OCI-LY7 (cell line): ENCODE results near the gene MMP21. TPM values are rescaled to one million over a fixed set of nuclear protein-coding genes. Genes with fewer than 3 reads are reported as not detected.
A peak's percentile ranks its signal among the peaks of the same experiment; 100 is the strongest.

Experiments
- BruUV-seq: library from RNA; stranded (reverse); fragments of 400-500 nt; replicated peaks from 2 replicates; lab custom pipeline; 2021; lab: Mats Ljungman, UMichigan
- CTCF ChIA-PET: fragments of 300-600 bp; sonication (Branson Sonifier 250); formaldehyde crosslinking; loops from one replicate; lab custom pipeline; 2022; ENCODE audit warnings: antibody characterized with exemption; ENCODE audit not compliant: unreplicated experiment; lab: Charles Lee
- POLR2A ChIA-PET: fragments of 300-600 bp; sonication (Branson Sonifier 250); formaldehyde crosslinking; loops from one replicate; lab custom pipeline; 2022; ENCODE audit warnings: antibody characterized with exemption; lab: Charles Lee
- DNase-seq: peaks from one replicate; pipeline ENCODE4 v3.0.0-alpha.2; 2015; ENCODE audit warnings: low spot score
- H2AFZ ChIP-seq: fragments of 200-600 bp; sonication (generic), shearing (Covaris generic); 2 replicates; pipeline ENCODE4 v1.6.1; 2014; ENCODE audit warnings: mild to moderate bottlenecking, antibody characterized with exemption, low read length, moderate library complexity
- H3K27ac ChIP-seq: fragments of 200-600 bp; sonication (generic); 2 replicates; pipeline ENCODE4 v1.5.1; 2014; ENCODE audit warnings: mixed run types, low read depth, mild to moderate bottlenecking, moderate library complexity, low read length, inconsistent platforms; ENCODE audit not compliant: poor library complexity, severe bottlenecking
- H3K36me3 ChIP-seq: fragments of 200-600 bp; sonication (generic); 2 replicates; pipeline ENCODE4 v1.6.1; 2014; ENCODE audit warnings: mild to moderate bottlenecking, antibody characterized with exemption, low read length, moderate library complexity, mixed read lengths; ENCODE audit not compliant: insufficient read depth
- H3K4me1 ChIP-seq: fragments of 200-600 bp; sonication (generic); 2 replicates; pipeline ENCODE4 v1.5.1; 2014; ENCODE audit warnings: mild to moderate bottlenecking, low read length; ENCODE audit not compliant: insufficient read depth, poor library complexity, severe bottlenecking
- H3K4me2 ChIP-seq: fragments of 200-600 bp; sonication (generic); 2 replicates; pipeline ENCODE4 v1.6.1; 2014; ENCODE audit warnings: mild to moderate bottlenecking, low read length
- H3K4me3 ChIP-seq: fragments of 200-600 bp; sonication (generic); 2 replicates; pipeline ENCODE4 v1.5.1; 2014; ENCODE audit warnings: mild to moderate bottlenecking, low read depth, low read length; ENCODE audit not compliant: poor library complexity, severe bottlenecking
- H3K79me2 ChIP-seq: fragments of 200-600 bp; sonication (generic); 2 replicates; pipeline ENCODE4 v1.6.1; 2016; ENCODE audit warnings: low read depth, mild to moderate bottlenecking, low read length, moderate library complexity, mixed read lengths; ENCODE audit not compliant: insufficient read depth
- H3K9me2 ChIP-seq: fragments of 200-600 bp; sonication (generic); 2 replicates; pipeline ENCODE4 v1.6.1; 2016; ENCODE audit warnings: mild to moderate bottlenecking, low read length, mixed read lengths; ENCODE audit not compliant: insufficient read depth
- H3K9me3 ChIP-seq: fragments of 200-600 bp; sonication (generic); 2 replicates; pipeline ENCODE4 v1.6.1; 2014; ENCODE audit warnings: mild to moderate bottlenecking, mixed run types, low read length, mixed read lengths
- H4K20me1 ChIP-seq: fragments of 200-600 bp; sonication (generic); 2 replicates; pipeline ENCODE4 v1.6.1; 2014; ENCODE audit warnings: mild to moderate bottlenecking, antibody characterized with exemption, low read length, moderate library complexity, mixed read lengths; ENCODE audit not compliant: insufficient read depth
- EZH2phosphoT487 ChIP-seq: fragments of 200-600 bp; sonication (generic); IDR thresholded peaks from 2 replicates; pipeline ENCODE4 v1.6.1; 2018; ENCODE audit warnings: low read depth, borderline replicate concordance, mild to moderate bottlenecking, mixed run types, antibody characterized with exemption, low read length, moderate library complexity, mixed read lengths
- intact Hi-C: fragments of 100-400 bp; cut with micrococcal nuclease; formaldehyde crosslinking; loops from one replicate; pipeline ENCODE4 v1.10.0; 2022; ENCODE audit not compliant: unreplicated experiment
- total RNA-seq, 2 experiments: library from RNA; depleted of rRNA in 1 of 2; stranded (reverse); fragments of >200 nt in 1 of 2; shearing (Covaris generic) in 1 of 2; gene quantifications; 2 replicates each; pipeline ENCODE4 v1.2.3, GENCODE V29; 2014 to 2022
- TF ChIP-seq, protein P1 (sequence below): fragments of 200-600 bp; sonication (generic); conservative IDR thresholded peaks from 2 replicates; pipeline ENCODE4 v1.5.1; 2014; ENCODE audit warnings: mild to moderate bottlenecking, antibody characterized with exemption, low read length, moderate library complexity, mixed read lengths

Gene MMP21
- total RNA-seq, 2 experiments from 2014 or later = not detected

DNA sequence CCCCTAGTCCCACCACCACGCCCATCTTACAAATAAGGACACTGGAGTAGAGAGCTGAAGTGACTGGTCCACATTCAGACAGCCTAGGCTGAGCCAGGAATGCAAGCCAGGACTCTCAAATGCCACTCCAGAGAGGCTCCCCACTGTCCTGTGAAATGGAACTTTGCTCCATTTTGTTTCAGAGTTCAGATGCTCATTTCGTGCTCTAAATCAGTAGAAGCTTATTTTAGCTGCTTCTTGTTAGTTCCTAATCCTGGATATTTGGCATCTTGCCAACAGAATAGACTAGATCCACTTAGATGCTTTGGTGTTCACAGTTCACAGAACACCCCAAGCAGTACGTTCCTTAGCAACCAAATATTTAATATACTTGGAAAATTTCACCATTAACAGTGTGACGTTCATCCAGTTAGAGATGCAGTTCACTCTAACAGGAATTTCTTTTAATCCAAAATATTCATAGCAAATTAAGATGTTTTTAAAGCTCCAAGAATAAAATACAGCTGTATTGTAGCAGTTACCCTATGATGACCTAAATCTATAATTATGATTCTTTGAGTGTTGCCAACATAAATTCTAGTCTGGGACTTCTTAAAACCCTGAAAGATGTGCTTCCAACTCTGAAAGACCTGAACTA, 7.3 kb downstream of the MMP21 start:
- no peak overlapping the region for H3K4me2 ChIP-seq
- no peaks in the 10 kb centered on the region for H4K20me1 ChIP-seq
- BruUV-seq = TSS peak; percentile 8
- TF ChIP-seq, protein P1, sequence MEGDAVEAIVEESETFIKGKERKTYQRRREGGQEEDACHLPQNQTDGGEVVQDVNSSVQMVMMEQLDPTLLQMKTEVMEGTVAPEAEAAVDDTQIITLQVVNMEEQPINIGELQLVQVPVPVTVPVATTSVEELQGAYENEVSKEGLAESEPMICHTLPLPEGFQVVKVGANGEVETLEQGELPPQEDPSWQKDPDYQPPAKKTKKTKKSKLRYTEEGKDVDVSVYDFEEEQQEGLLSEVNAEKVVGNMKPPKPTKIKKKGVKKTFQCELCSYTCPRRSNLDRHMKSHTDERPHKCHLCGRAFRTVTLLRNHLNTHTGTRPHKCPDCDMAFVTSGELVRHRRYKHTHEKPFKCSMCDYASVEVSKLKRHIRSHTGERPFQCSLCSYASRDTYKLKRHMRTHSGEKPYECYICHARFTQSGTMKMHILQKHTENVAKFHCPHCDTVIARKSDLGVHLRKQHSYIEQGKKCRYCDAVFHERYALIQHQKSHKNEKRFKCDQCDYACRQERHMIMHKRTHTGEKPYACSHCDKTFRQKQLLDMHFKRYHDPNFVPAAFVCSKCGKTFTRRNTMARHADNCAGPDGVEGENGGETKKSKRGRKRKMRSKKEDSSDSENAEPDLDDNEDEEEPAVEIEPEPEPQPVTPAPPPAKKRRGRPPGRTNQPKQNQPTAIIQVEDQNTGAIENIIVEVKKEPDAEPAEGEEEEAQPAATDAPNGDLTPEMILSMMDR = no peak
- ChIA-PET CTCF (no interaction called here), POLR2A (interaction anchor here (1.0 kb wide), 2 partner anchors 14 to 27 kb away, joined by 3 to 6 read pairs; no protein-coding TSS in a partner anchor)
- no peaks in the 10 kb centered on the region for H3K4me1 ChIP-seq
- H3K79me2 ChIP-seq = no peaks in the 10 kb centered on the region
- intact Hi-C loops = no loop called here
- no peaks in the 10 kb centered on the region for H3K9me3 ChIP-seq
- no peak for DNase-seq
- H2AFZ ChIP-seq = no peak overlapping the region
- H3K27ac ChIP-seq = no peak overlapping the region
- peaks cover 62% of the 10 kb centered on the region for H3K36me3 ChIP-seq
- H3K4me3 ChIP-seq = no peak overlapping the region
- no peaks in the 10 kb centered on the region for H3K9me2 ChIP-seq

DNA sequence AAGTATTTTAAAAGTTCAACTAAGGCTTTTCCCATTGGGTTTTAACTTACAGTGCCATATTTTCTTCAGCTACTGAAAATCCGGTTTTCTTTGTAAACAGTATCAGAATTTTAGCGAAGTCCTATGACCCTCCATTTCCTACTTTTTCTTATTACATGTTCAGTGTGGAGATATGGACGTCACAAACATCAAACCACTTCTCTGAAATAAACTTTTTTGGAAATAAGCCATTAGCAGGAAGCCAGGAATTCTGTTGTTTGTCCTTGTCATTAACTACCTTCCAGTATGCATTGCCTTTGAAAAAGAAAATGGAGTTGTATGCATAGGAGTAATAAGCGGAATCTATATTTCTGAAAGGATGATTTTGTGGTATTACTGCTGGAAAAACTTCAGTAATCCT, 9.1 kb downstream of the MMP21 start:
- Histone ChIP-seq H3K4me3 (no peak overlapping the region), H4K20me1 (no peaks in the 10 kb centered on the region), H3K27ac (no peak overlapping the region), H3K79me2 (no peaks in the 10 kb centered on the region), H3K4me1 (no peaks in the 10 kb centered on the region), H3K9me2 (no peaks in the 10 kb centered on the region), H3K4me2 (no peak overlapping the region), H2AFZ (no peak overlapping the region), H3K9me3 (no peaks in the 10 kb centered on the region), H3K36me3 (peaks cover 81% of the 10 kb centered on the region)
- POLR2A ChIA-PET = no interaction called here
- CTCF ChIA-PET = no interaction called here
- intact Hi-C loops = no loop called here
- no peak for DNase-seq
- BruUV-seq = TSS peak; percentile 1
- TF ChIP-seq EZH2phosphoT487 = no peak
- TF ChIP-seq, protein P1 = no peak

DNA sequence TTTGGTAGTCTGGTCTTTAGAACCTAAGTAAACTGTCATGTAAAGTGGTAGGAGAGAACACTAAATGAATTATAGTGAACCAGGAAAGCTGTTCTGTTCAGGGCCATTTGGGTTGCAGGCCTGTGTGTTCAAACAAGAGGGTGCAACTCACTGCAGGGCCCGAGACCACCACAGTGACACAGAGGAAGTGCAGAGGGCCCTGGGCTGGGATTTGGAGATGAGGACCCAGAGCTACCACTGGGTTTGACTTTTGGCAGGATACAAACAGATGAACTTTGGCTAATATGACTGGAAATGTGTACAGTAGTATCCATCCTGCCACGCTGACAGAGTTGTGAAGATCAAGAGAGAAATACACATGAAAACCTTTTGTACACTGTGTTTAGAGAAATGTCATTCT, 9.8 kb downstream of the MMP21 start:
- CTCF ChIA-PET = no interaction called here
- Histone ChIP-seq H3K4me2 (no peak overlapping the region), H3K4me1 (no peaks in the 10 kb centered on the region), H3K79me2 (peaks cover 1% of the 10 kb centered on the region; the same call in 1 of the 2 replicates), H4K20me1 (no peaks in the 10 kb centered on the region), H3K36me3 (peaks cover 87% of the 10 kb centered on the region), H3K4me3 (no peak overlapping the region), H3K9me3 (no peaks in the 10 kb centered on the region), H2AFZ (no peak overlapping the region), H3K27ac (no peak overlapping the region), H3K9me2 (no peaks in the 10 kb centered on the region)
- intact Hi-C loops = no loop called here
- TF ChIP-seq, protein P1 = no peak
- TF ChIP-seq EZH2phosphoT487 = no peak
- POLR2A ChIA-PET = interaction anchor here (0.7 to 0.9 kb wide), 2 partner anchors 16 to 35 kb away, joined by 3 read pairs; no protein-coding TSS in a partner anchor
- no TSS peak for BruUV-seq
- DNase-seq = no peak
